ENCODE data around the gene EMX2. TPM values are rescaled to one million over a fixed set of nuclear protein-coding genes. Genes with fewer than 3 reads are reported as not detected.

EMX2 gene
- total RNA-seq, 2 experiments from 2014 or later, result not detected

GRCh38 chr10:117597216-117597615 lies 54.7 kb downstream of the EMX2 start:
- H3K4me3 Mint-ChIP-seq, result no peak overlapping the region
- peaks cover 2% of the 10 kb centered on the region for H3K27me3 Mint-ChIP-seq
- ATAC-seq (no peak), DNase-seq (no peak)
- no peak overlapping the region for H3K27ac Mint-ChIP-seq
- H3K4me1 Mint-ChIP-seq, result no peaks in the 10 kb centered on the region
- no peaks in the 10 kb centered on the region for H3K9me3 Mint-ChIP-seq (ENCODE audit: low read depth)
- CTCF ChIA-PET, result no interaction called here
- no peaks in the 10 kb centered on the region for H3K36me3 Mint-ChIP-seq

Other genes starting within 250 kb of the EMX2 start
- 10 to 100 TPM; 18.0 to 18.3 TPM for gene PDZD8, start 167.3 kb upstream of the EMX2 start, total RNA-seq

Measured in activated CD8-positive, alpha-beta memory T cell treated with anti-CD3 and anti-CD28 coated beads, Interleukin-2, amount 10 ng/mL, durations not matched to agents 7 days and 5 days (primary cell).